ENCODE results near the gene DOCK1. TPM values are rescaled to one million over a fixed set of nuclear protein-coding genes. Genes with fewer than 3 reads are reported as not detected.
A peak's percentile ranks its signal among the peaks of the same experiment; 100 is the strongest.

Gene DOCK1
- total RNA-seq, 3 donors from 2014 or later, result 50.4 to 101 (median 69.2) TPM

GRCh38 chr10:127151981-127152699 is 246.9 kb downstream of the DOCK1 start:
- TF ChIP-seq POLR2AphosphoS5 (IDR thresholded peaks at IDR 0.05) (no peak), CTCF (IDR thresholded peaks at IDR 0.05) (no peak), POLR2A (IDR thresholded peaks at IDR 0.05) (no peak)
- intact Hi-C loops (cut with DNase I; ENCODE audit: low total_unique reads), result no loop called here

GRCh38 chr10:127153181-127153580 is 248.0 kb downstream of the DOCK1 start:
- no peaks in the 10 kb centered on the region for H3K27me3 ChIP-seq
- H3K9me3 ChIP-seq, result no peaks in the 10 kb centered on the region
- H3K4me3 ChIP-seq, result no peak overlapping the region
- no peak overlapping the region for H3K27ac ChIP-seq
- peaks cover 0 to 12% of the 10 kb centered on the region in 2 donors for H3K4me1 ChIP-seq
- no peak for DNase-seq (ENCODE audit: low spot score in 2 of 2)
- TF ChIP-seq CTCF (IDR thresholded peaks at IDR 0.05) (no peak), POLR2AphosphoS5 (IDR thresholded peaks at IDR 0.05) (no peak), POLR2A (IDR thresholded peaks at IDR 0.05) (no peak)
- no peaks in the 10 kb centered on the region for H3K36me3 ChIP-seq
- intact Hi-C loops (cut with DNase I; ENCODE audit: low total_unique reads), result no loop called here

More at GRCh38 chr10:127151981-127152699, 246.9 kb downstream of the DOCK1 start:
- no peak for DNase-seq (ENCODE audit: low spot score in 2 of 2)
- no peaks in the 10 kb centered on the region for H3K9me3 ChIP-seq
- H3K4me1 ChIP-seq, result peaks cover 0 to 10% of the 10 kb centered on the region in 2 donors
- H3K27ac ChIP-seq, result no peak overlapping the region
- no peaks in the 10 kb centered on the region for H3K27me3 ChIP-seq
- H3K36me3 ChIP-seq, result no peaks in the 10 kb centered on the region
- H3K4me3 ChIP-seq, result no peak overlapping the region

- Histone ChIP-seq H3K9me3 (no peaks in the 10 kb centered on the region), H3K27me3 (no peaks in the 10 kb centered on the region)
- TF ChIP-seq POLR2AphosphoS5 (IDR thresholded peaks at IDR 0.05), result no peak
- TF ChIP-seq POLR2A (IDR thresholded peaks at IDR 0.05), result no peak
- no peak for TF ChIP-seq CTCF (IDR thresholded peaks at IDR 0.05)
Measured at GRCh38 chr10:127154831-127155620, 249.8 kb downstream of the DOCK1 start.

GRCh38 chr10:127157089-127157488 is 251.9 kb downstream of the DOCK1 start:
- no peak for DNase-seq (ENCODE audit: low spot score in 2 of 2)
- intact Hi-C loops (cut with DNase I; ENCODE audit: low total_unique reads), result no loop called here
- TF ChIP-seq POLR2AphosphoS5 (IDR thresholded peaks at IDR 0.05) (no peak), POLR2A (IDR thresholded peaks at IDR 0.05) (no peak), CTCF (IDR thresholded peaks at IDR 0.05) (no peak)

More at GRCh38 chr10:127154831-127155620, 249.8 kb downstream of the DOCK1 start:
- H3K4me1 ChIP-seq, result peaks cover 0 to 12% of the 10 kb centered on the region in 2 donors
- intact Hi-C loops (cut with DNase I; ENCODE audit: low total_unique reads), result no loop called here
- no peaks in the 10 kb centered on the region for H3K36me3 ChIP-seq
- no peak for DNase-seq (ENCODE audit: low spot score in 2 of 2)
- H3K4me3 ChIP-seq, result no peak overlapping the region
- H3K27ac ChIP-seq, result no peak overlapping the region

More at GRCh38 chr10:127157089-127157488, 251.9 kb downstream of the DOCK1 start:
- no peak overlapping the region for H3K4me3 ChIP-seq
- no peaks in the 10 kb centered on the region for H3K9me3 ChIP-seq
- H3K27ac ChIP-seq, result peak overlapping the region in 1 of 2 donors; percentile 4
- no peaks in the 10 kb centered on the region for H3K27me3 ChIP-seq
- H3K36me3 ChIP-seq, result no peaks in the 10 kb centered on the region
- H3K4me1 ChIP-seq, result peaks cover 0 to 12% of the 10 kb centered on the region in 2 donors

Data from breast epithelium (tissue), 4 donors.